ENCODE results near the gene ELOA.

The ELOA gene

GRCh38 chr1:23807453-23807852, 64.2 kb downstream of the ELOA start:
- CTCF ChIA-PET: interaction anchor here (0.6 to 3.9 kb wide), 4 partner anchors 62 to 190 kb away, joined by 3 to 16 read pairs (median 4); no protein-coding TSS in a partner anchor
- Histone ChIP-seq H3K36me3 (ENCODE audit: control insufficient read depth in 2 of 2, insufficient read depth in 1 of 2, low read length in 2 of 2) (peaks cover 0 to 58% of the 10 kb centered on the region in 2 experiments; a peak in 1 of 3 replicates), H3K27ac (ENCODE audit: extremely low read depth, low read depth, low read length) (no peak overlapping the region), H3K9me3 (ENCODE audit: control insufficient read depth, insufficient read depth, low read depth, low read length) (no peaks in the 10 kb centered on the region), H3K4me3 (ENCODE audit: low read depth, low read length) (no peak overlapping the region), H3K4me1 (ENCODE audit: control insufficient read depth, insufficient read depth, low read length) (no peaks in the 10 kb centered on the region)
- TF ChIP-seq PRDM10 (tag by site-specific recombination; IDR thresholded peaks at IDR 0.05) (0 out of 2 replicates have a peak, but pooled peaks have one; percentile 13), ZNF324 (tag by site-specific recombination; IDR thresholded peaks at IDR 0.05) (no peak)
- POLR2A ChIA-PET: interaction anchor here (0.6 to 1.5 kb wide), 4 partner anchors 8 to 18 kb away, joined by 3 to 6 read pairs (median 4); partner anchors contain the start of genes HMGCL and LYPLA2

DNA sequence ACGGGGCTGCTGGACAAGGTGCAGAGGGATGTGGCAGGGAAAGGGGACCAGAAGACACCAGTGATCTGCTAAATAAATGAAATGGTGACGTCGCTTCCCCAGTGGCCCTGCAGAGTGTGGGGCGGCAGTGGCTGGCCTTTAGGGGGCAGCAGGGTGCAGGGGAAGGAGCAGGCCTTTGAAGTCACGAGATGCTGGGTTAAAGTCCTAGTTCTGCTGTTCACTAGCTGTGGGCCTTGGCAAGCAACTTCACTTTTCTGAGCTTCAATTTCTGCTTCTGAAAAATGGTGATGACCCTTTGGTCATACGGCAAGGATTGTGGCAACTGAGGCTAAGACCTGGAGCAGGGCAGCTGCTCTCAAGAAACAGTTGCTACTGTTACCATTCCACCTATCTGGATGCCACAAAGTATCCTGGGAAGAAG, 66.5 kb downstream of the ELOA start:
- ChIA-PET CTCF (interaction anchor here (0.6 to 5.3 kb wide), 34 partner anchors 8 to 476 kb away, joined by 3 to 80 read pairs (median 4); partner anchors contain the start of genes CNR2, FUCA1, GALE and HMGCL), POLR2A (interaction anchor here (0.6 to 2.5 kb wide), 3 partner anchors 9 to 36 kb away, joined by 4 to 11 read pairs (median 5); partner anchors contain the start of gene GALE)
- TF ChIP-seq ZNF560 (tag by site-specific recombination; IDR thresholded peaks at IDR 0.05; ENCODE audit: borderline replicate concordance) (no peak), PRDM1 (tag by site-specific recombination; IDR thresholded peaks at IDR 0.05) (no peak), ZNF2 (tag by site-specific recombination; IDR thresholded peaks at IDR 0.05) (0 out of 2 replicates have a peak, but pooled peaks have one; percentile 49), ZNF768 (tag by site-specific recombination; IDR thresholded peaks at IDR 0.05) (peak; percentile 64; the same call in 1 of the 2 replicates), ZNF121 (tag by site-specific recombination; IDR thresholded peaks at IDR 0.05) (no peak), SP7 (tag by site-specific recombination; IDR thresholded peaks at IDR 0.05) (no peak), ZNF626 (tag by site-specific recombination; IDR thresholded peaks at IDR 0.05) (no peak), ZNF350 (tag by site-specific recombination; IDR thresholded peaks at IDR 0.05) (no peak), ZNF157 (tag by site-specific recombination; IDR thresholded peaks at IDR 0.05) (no peak), ZNF610 (tag by site-specific recombination; IDR thresholded peaks at IDR 0.05; ENCODE audit: borderline replicate concordance) (no peak), OSR2 (tag by site-specific recombination; IDR thresholded peaks at IDR 0.05) (0 out of 2 replicates have a peak, but pooled peaks have one; percentile 39), ATF2 (tag by site-specific recombination; IDR thresholded peaks at IDR 0.05; ENCODE audit: low read depth) (peak; percentile 96), ZNF580 (tag by site-specific recombination; IDR thresholded peaks at IDR 0.05) (no peak), ZNF660 (tag by site-specific recombination; IDR thresholded peaks at IDR 0.05) (no peak), KLF1 (tag by site-specific recombination; IDR thresholded peaks at IDR 0.05) (no peak), ZNF10 (tag by site-specific recombination; IDR thresholded peaks at IDR 0.05) (no peak), ZNF37A (tag by site-specific recombination; IDR thresholded peaks at IDR 0.05) (no peak), ZXDB (tag by site-specific recombination; IDR thresholded peaks at IDR 0.05) (0 out of 2 replicates have a peak, but pooled peaks have one; percentile 37)
- TF ChIP-seq, protein P1, sequence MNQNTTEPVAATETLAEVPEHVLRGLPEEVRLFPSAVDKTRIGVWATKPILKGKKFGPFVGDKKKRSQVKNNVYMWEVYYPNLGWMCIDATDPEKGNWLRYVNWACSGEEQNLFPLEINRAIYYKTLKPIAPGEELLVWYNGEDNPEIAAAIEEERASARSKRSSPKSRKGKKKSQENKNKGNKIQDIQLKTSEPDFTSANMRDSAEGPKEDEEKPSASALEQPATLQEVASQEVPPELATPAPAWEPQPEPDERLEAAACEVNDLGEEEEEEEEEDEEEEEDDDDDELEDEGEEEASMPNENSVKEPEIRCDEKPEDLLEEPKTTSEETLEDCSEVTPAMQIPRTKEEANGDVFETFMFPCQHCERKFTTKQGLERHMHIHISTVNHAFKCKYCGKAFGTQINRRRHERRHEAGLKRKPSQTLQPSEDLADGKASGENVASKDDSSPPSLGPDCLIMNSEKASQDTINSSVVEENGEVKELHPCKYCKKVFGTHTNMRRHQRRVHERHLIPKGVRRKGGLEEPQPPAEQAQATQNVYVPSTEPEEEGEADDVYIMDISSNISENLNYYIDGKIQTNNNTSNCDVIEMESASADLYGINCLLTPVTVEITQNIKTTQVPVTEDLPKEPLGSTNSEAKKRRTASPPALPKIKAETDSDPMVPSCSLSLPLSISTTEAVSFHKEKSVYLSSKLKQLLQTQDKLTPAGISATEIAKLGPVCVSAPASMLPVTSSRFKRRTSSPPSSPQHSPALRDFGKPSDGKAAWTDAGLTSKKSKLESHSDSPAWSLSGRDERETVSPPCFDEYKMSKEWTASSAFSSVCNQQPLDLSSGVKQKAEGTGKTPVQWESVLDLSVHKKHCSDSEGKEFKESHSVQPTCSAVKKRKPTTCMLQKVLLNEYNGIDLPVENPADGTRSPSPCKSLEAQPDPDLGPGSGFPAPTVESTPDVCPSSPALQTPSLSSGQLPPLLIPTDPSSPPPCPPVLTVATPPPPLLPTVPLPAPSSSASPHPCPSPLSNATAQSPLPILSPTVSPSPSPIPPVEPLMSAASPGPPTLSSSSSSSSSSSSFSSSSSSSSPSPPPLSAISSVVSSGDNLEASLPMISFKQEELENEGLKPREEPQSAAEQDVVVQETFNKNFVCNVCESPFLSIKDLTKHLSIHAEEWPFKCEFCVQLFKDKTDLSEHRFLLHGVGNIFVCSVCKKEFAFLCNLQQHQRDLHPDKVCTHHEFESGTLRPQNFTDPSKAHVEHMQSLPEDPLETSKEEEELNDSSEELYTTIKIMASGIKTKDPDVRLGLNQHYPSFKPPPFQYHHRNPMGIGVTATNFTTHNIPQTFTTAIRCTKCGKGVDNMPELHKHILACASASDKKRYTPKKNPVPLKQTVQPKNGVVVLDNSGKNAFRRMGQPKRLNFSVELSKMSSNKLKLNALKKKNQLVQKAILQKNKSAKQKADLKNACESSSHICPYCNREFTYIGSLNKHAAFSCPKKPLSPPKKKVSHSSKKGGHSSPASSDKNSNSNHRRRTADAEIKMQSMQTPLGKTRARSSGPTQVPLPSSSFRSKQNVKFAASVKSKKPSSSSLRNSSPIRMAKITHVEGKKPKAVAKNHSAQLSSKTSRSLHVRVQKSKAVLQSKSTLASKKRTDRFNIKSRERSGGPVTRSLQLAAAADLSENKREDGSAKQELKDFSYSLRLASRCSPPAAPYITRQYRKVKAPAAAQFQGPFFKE (tag by site-specific recombination; IDR thresholded peaks at IDR 0.05; ENCODE audit: borderline replicate concordance): no peak
- TF ChIP-seq, protein P2, sequence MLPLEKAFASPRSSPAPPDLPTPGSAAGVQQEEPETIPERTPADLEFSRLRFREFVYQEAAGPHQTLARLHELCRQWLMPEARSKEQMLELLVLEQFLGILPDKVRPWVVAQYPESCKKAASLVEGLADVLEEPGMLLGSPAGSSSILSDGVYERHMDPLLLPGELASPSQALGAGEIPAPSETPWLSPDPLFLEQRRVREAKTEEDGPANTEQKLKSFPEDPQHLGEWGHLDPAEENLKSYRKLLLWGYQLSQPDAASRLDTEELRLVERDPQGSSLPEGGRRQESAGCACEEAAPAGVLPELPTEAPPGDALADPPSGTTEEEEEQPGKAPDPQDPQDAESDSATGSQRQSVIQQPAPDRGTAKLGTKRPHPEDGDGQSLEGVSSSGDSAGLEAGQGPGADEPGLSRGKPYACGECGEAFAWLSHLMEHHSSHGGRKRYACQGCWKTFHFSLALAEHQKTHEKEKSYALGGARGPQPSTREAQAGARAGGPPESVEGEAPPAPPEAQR (tag by site-specific recombination; IDR thresholded peaks at IDR 0.05): no peak

More for the DNA sequence above, 66.5 kb downstream of the ELOA start:
- Histone ChIP-seq H3K36me3 (ENCODE audit: control insufficient read depth in 2 of 2, insufficient read depth in 1 of 2, low read length in 2 of 2) (peaks cover 0 to 60% of the 10 kb centered on the region in 2 experiments; a peak in 1 of 3 replicates), H3K4me1 (ENCODE audit: control insufficient read depth, insufficient read depth, low read length) (no peaks in the 10 kb centered on the region), H3K27ac (ENCODE audit: extremely low read depth, low read depth, low read length) (no peak overlapping the region), H3K4me3 (ENCODE audit: low read depth, low read length) (no peak overlapping the region), H3K9me3 (ENCODE audit: control insufficient read depth, insufficient read depth, low read depth, low read length) (no peaks in the 10 kb centered on the region)
